ENCODE data around the gene CLSTN3. TPM values are rescaled to one million over a fixed set of nuclear protein-coding genes. Genes with fewer than 3 reads are reported as not detected.

Gene CLSTN3
- total RNA-seq, 4 donors from 2014 or later: 35.0 to 120 (median 57.3) TPM

- H3K27ac ChIP-seq: peak overlapping the region; percentile 77 to 90 (median 84)
- H3K4me1 ChIP-seq: peaks cover 0 to 20% (median 6%) of the 10 kb centered on the region in 4 donors
- TF ChIP-seq POLR2A (IDR thresholded peaks at IDR 0.05): no peak
- TF ChIP-seq CTCF (IDR thresholded peaks at IDR 0.05): peak in 5 of 6 experiments; percentile 43 to 74 (median 57)
- DNase-seq: peak; percentile 61 to 87 (median 81)
- peaks cover 0 to 9% (median 0%) of the 10 kb centered on the region in 3 donors for H3K36me3 ChIP-seq
- H3K27me3 ChIP-seq: no peaks in the 10 kb centered on the region
- H3K4me3 ChIP-seq: peak overlapping the region; percentile 85 to 93 (median 88)
- no peaks in the 10 kb centered on the region for H3K9me3 ChIP-seq
Observed at GRCh38 chr12:7188562-7189397, 58.6 kb downstream of the CLSTN3 start.

- H3K4me3 ChIP-seq: peak within 1 kb of the TSS; percentile 85 to 93 (median 88)
- peaks cover 0 to 12% (median 0%) of the 10 kb centered on the region in 3 donors for H3K36me3 ChIP-seq
- H3K4me1 ChIP-seq: peaks cover 0 to 20% (median 6%) of the 10 kb centered on the region in 4 donors
- TF ChIP-seq POLR2A (IDR thresholded peaks at IDR 0.05) (peak in 1 of 2 donors; percentile 29), CTCF (IDR thresholded peaks at IDR 0.05) (peak in 1 of 6 experiments; percentile 13)
- peak within 1 kb of the TSS; percentile 77 to 90 (median 84) for H3K27ac ChIP-seq
- DNase-seq: peak; percentile 85 to 96 (median 93)
- H3K9me3 ChIP-seq: no peaks in the 10 kb centered on the region
- no peaks in the 10 kb centered on the region for H3K27me3 ChIP-seq
Observed at GRCh38 chr12:7189398-7190267, 59.5 kb downstream of the CLSTN3 start, which contains the start of gene PEX5. Gene PEX5 (plus strand): TSS chr12:7189686. CDS start chr12:7190378, 692 bp downstream.

GRCh38 chr12:7190268-7191055, 60.3 kb downstream of the CLSTN3 start:
- H3K9me3 ChIP-seq: no peaks in the 10 kb centered on the region
- DNase-seq: peak in 2 of 3 donors; percentile 55 to 60
- TF ChIP-seq POLR2A (IDR thresholded peaks at IDR 0.05) (no peak), CTCF (IDR thresholded peaks at IDR 0.05) (no peak)

GRCh38 chr12:7193674-7194073, 63.5 kb downstream of the CLSTN3 start:
- DNase-seq: no peak
- TF ChIP-seq CTCF (IDR thresholded peaks at IDR 0.05): no peak
- no peak for TF ChIP-seq POLR2A (IDR thresholded peaks at IDR 0.05)
- Histone ChIP-seq H3K4me1 (peaks cover 0 to 14% (median 3%) of the 10 kb centered on the region in 4 donors), H3K27ac (no peak overlapping the region), H3K27me3 (no peaks in the 10 kb centered on the region), H3K36me3 (peaks cover 0 to 12% (median 0%) of the 10 kb centered on the region in 3 donors), H3K4me3 (no peak overlapping the region), H3K9me3 (no peaks in the 10 kb centered on the region)

More at GRCh38 chr12:7190268-7191055, 60.3 kb downstream of the CLSTN3 start:
- Histone ChIP-seq H3K36me3 (peaks cover 0 to 12% (median 0%) of the 10 kb centered on the region in 3 donors), H3K4me1 (peaks cover 0 to 20% (median 6%) of the 10 kb centered on the region in 4 donors), H3K4me3 (peak overlapping the region; percentile 85 to 93 (median 88)), H3K27ac (peak overlapping the region; percentile 77 to 90 (median 84)), H3K27me3 (no peaks in the 10 kb centered on the region)
